GM06990 (cell line): ENCODE measurements around the gene IMPG2.

Experiments used
- DNase-seq: peaks from one replicate; pipeline ENCODE4 v3.0.0-alpha.2; 2011; ENCODE audit not compliant: insufficient read length; ENCODE audit errors: extremely low read depth
- H3K27me3 ChIP-seq: replicated peaks from 2 replicates; pipeline ENCODE4 v1.6.0; 2011; ENCODE audit warnings: low read length; ENCODE audit not compliant: control insufficient read depth, insufficient read depth
- H3K36me3 ChIP-seq: 2 replicates; pipeline ENCODE4 v1.5.1; 2011; ENCODE audit warnings: low read length; ENCODE audit not compliant: control insufficient read depth, insufficient read depth
- H3K4me3 ChIP-seq: replicated peaks from 2 replicates; pipeline ENCODE4 v1.5.1; 2011; ENCODE audit warnings: low read depth, mild to moderate bottlenecking, control low read depth, low read length
- TF ChIP-seq, protein P1 (sequence below): IDR thresholded peaks from 2 replicates; pipeline ENCODE4 v1.5.1; 2011; ENCODE audit warnings: low read length, control low read depth, mild to moderate bottlenecking, inconsistent platforms; ENCODE audit not compliant: insufficient read depth, poor library complexity, severe bottlenecking

IMPG2 gene

DNA sequence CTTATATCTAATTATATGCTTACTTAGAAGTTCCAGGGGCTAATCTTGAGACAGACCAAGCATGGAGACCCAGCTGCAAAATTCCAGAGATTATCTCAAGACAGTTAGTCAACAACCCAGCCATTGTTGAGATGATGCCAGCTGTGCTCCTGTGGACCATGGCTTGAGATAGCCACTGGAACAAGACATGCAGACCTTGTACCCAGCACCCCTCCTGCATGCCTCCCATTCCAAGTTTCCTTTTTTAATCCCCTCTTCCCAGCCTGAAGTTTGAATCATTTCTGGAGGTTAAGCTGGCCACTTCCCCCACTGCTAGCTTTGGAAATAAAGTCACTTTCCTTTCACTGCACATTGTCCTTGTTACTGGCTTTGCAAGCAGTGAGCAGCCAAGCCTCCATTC is 53.8 kb downstream of the IMPG2 start:
- H3K4me3 ChIP-seq, result no peak overlapping the region
- TF ChIP-seq, protein P1, sequence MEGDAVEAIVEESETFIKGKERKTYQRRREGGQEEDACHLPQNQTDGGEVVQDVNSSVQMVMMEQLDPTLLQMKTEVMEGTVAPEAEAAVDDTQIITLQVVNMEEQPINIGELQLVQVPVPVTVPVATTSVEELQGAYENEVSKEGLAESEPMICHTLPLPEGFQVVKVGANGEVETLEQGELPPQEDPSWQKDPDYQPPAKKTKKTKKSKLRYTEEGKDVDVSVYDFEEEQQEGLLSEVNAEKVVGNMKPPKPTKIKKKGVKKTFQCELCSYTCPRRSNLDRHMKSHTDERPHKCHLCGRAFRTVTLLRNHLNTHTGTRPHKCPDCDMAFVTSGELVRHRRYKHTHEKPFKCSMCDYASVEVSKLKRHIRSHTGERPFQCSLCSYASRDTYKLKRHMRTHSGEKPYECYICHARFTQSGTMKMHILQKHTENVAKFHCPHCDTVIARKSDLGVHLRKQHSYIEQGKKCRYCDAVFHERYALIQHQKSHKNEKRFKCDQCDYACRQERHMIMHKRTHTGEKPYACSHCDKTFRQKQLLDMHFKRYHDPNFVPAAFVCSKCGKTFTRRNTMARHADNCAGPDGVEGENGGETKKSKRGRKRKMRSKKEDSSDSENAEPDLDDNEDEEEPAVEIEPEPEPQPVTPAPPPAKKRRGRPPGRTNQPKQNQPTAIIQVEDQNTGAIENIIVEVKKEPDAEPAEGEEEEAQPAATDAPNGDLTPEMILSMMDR, result no peak
- H3K27me3 ChIP-seq, result no peaks in the 10 kb centered on the region
- no peaks in the 10 kb centered on the region for H3K36me3 ChIP-seq
- no peak for DNase-seq

DNA sequence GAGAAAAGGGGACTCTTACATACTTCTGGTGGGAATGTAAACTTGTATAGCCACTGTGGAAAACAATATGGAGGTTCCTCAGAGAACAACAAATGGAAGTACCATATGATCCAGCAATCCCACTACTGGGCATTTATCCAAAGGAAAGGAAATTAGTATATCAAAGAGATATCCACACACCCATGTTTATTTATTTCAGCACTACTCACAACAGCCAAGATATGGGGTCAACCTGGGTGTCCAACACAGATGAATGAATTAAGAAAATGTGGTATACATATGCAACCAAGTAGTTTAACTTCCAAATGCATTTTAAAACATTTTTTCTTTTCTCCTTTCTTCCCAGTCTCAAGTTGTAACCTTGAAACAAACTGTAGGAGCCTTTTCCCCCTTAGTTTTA is 54.3 kb downstream of the IMPG2 start:
- H3K36me3 ChIP-seq, result no peaks in the 10 kb centered on the region
- TF ChIP-seq, protein P1, result no peak
- H3K4me3 ChIP-seq, result no peak overlapping the region
- no peak for DNase-seq
- no peaks in the 10 kb centered on the region for H3K27me3 ChIP-seq

DNA sequence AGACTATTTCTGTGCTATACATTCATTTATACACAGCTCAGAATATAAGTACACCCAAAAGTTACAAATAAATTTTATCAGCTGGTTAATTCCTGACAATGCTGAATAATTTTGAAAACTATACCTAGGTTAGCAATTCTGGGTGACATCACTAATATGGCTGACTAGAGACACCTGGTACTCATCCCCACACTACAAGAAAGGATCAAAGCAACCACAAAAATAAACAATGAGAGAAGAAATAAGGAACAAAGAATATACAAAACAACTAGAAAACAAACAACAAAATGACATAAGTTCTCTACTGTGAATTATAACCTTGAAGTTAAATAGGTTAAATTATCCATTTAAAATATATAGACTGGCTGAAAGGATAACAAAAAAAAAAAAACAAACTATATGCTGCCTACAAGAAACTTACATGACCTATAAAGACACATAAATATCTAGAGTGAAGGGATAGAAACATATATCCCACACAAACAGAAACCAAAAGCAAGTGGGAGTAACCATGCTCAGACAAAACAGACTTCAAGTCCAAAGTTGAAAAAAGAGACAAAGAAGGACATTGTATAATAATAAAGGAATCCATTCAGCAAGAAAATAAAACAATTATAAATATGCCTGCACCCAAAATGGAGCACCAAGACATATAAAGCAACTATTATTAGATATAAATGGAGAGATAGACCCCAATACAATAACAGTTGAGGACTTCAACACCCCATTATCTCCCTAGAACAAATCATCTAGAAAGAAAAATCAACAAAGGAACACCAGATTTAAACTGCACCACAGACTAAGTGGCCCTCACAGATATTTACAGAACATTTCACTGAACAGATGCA is 57.8 kb downstream of the IMPG2 start:
- H3K4me3 ChIP-seq, result no peak overlapping the region
- TF ChIP-seq, protein P1, result no peak
- DNase-seq, result no peak
- no peaks in the 10 kb centered on the region for H3K36me3 ChIP-seq
- H3K27me3 ChIP-seq, result no peaks in the 10 kb centered on the region

DNA sequence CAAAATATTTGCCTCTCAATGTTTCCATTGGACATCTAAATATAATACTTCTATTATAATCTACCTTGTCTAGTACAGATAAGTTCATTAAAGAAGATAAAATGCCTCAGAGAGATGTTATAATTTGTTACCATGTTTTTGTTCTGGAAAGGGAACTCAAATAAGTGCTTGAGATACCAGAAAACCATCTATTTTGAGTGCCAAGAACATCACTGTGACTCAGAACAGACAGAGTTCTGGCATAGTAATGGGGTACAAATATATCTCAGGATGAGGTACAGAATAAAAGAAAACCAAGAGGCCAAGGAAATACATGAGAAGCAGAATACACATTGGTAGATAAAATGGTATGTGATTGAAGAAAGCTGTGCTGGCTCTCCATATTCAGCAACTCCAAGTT is 58.9 kb downstream of the IMPG2 start:
- H3K36me3 ChIP-seq, result no peaks in the 10 kb centered on the region
- TF ChIP-seq, protein P1, result no peak

DNA sequence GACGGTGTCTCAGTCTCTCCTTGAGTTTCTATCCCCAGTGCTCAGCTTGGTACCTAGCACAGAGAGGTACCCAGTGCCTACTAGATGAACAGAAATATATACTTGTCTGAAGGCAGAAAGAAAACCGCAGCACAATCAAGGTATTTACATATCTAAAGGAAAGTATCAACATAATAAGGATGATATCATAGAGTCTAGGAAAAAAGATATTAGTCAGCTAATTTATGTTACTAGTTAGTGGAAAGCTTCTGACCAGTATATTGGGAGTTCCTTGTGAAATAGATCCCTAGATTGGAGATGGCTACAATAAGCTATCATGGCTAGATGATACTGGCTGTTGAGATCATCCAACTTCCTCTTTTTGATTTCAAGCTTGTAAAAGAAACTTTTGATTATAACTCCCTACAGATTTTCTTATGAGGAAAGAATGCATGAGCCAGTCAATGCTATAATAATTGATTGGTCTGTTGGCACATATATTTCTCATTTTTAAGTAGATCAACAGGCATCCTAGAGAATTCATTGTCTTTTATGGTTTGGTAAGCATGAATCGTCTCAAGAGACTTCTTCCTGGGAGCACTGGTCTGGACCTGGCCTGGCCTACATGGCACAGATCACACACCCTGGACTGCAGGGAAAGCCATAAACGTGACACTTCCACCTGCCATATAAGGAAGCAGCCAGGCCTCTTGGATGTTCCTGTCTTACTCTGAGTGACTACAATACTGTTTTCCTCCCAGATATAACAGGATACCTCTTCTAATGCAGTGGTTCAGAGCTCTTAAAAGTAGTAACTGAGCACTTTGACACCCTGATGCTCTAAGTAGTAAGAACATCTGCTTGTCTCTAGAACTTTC is 60.7 kb downstream of the IMPG2 start:
- H3K27me3 ChIP-seq, result no peaks in the 10 kb centered on the region
- H3K36me3 ChIP-seq, result no peaks in the 10 kb centered on the region
- no peak for DNase-seq
- TF ChIP-seq, protein P1, result no peak
- no peak overlapping the region for H3K4me3 ChIP-seq

More for the DNA sequence above, 58.9 kb downstream of the IMPG2 start:
- Histone ChIP-seq H3K27me3 (no peaks in the 10 kb centered on the region), H3K4me3 (no peak overlapping the region)
- DNase-seq, result no peak
